Measurements from ENCODE around the gene C17orf114.

GRCh38 chr17:4766723-4767122 is 35.4 kb downstream of the C17orf114 start:
- no peak for TF ChIP-seq CTCF (IDR thresholded peaks at IDR 0.05)
- TF ChIP-seq POLR2AphosphoS5 (IDR thresholded peaks at IDR 0.05): no peak
- no peak for TF ChIP-seq POLR2A (IDR thresholded peaks at IDR 0.05)

Data from sigmoid colon (tissue), 4 donors.